ENCODE measurements around the gene DDX6. TPM values are rescaled to one million over a fixed set of nuclear protein-coding genes. Genes with fewer than 3 reads are reported as not detected.
"Not testable (repeated sequence)": the region's sequence is repeated elsewhere in the genome, so short reads cannot be mapped to it uniquely, and the experiment has no call there.

The DDX6 gene
- polyA plus RNA-seq, 3 donors: 11.9 to 28.7 (median 16.8) TPM

- H3K27ac ChIP-seq (ENCODE audit: low read depth, low read length): no peak overlapping the region
- WGBS, 3 donors: 27 to 60% (median 56%) methylated on average over 4 of the region's 4 CpGs
Observed at GRCh38 chr11:118715837-118716260, 75.1 kb downstream of the DDX6 start.

GRCh38 chr11:118715245-118715831 is 75.6 kb downstream of the DDX6 start:
- 46 to 70% (median 60%) methylated on average over 5 of the region's 5 CpGs for WGBS, 3 donors
- no peak overlapping the region for H3K27ac ChIP-seq (ENCODE audit: low read depth, low read length)

- H3K27ac ChIP-seq (ENCODE audit: low read depth, low read length): no peak overlapping the region
Observed at GRCh38 chr11:118714816-118715215, 76.1 kb downstream of the DDX6 start.

GRCh38 chr11:118714416-118714815 is 76.5 kb downstream of the DDX6 start:
- not testable (repeated sequence) for H3K27ac ChIP-seq (ENCODE audit: low read depth, low read length)
- 85 to 95% (median 94%) methylated on average over 5 of the region's 5 CpGs for WGBS, 3 donors

- 81 to 87% (median 85%) methylated on average over 6 of the region's 6 CpGs for WGBS, 3 donors
- no peak overlapping the region for H3K27ac ChIP-seq (ENCODE audit: low read depth, low read length)
Observed at GRCh38 chr11:118708296-118708695, 82.7 kb downstream of the DDX6 start.

GRCh38 chr11:118706546-118706825 is 84.5 kb downstream of the DDX6 start:
- WGBS, 3 donors: 84 to 92% (median 92%) methylated on average over 7 of the region's 7 CpGs
- no peak overlapping the region for H3K27ac ChIP-seq (ENCODE audit: low read depth, low read length)

GRCh38 chr11:118705791-118706545 is 85.0 kb downstream of the DDX6 start:
- 50 to 65% (median 60%) methylated on average over 12 of the region's 12 CpGs for WGBS, 3 donors
- H3K27ac ChIP-seq (ENCODE audit: low read depth, low read length): no peak overlapping the region

- no peak overlapping the region for H3K27ac ChIP-seq (ENCODE audit: low read depth, low read length)
- WGBS, 3 donors: 49 to 69% (median 58%) methylated on average over 15 of the region's 15 CpGs
Observed at GRCh38 chr11:118705111-118705741, 85.7 kb downstream of the DDX6 start.

GRCh38 chr11:118703563-118704106 is 87.3 kb downstream of the DDX6 start:
- 87 to 94% (median 92%) methylated on average over 5 of the region's 5 CpGs for WGBS, 3 donors
- no peak overlapping the region for H3K27ac ChIP-seq (ENCODE audit: low read depth, low read length)

GRCh38 chr11:118699506-118700220 is 91.3 kb downstream of the DDX6 start:
- 86 to 88% (median 86%) methylated on average over 7 of the region's 7 CpGs for WGBS, 3 donors
- H3K27ac ChIP-seq (ENCODE audit: low read depth, low read length): no peak overlapping the region

Other genes with a start within 250 kb of the DDX6 start
- 10 to 100 TPM; 12.4 to 22.5 (median 15.1) TPM for gene IFT46, start 225.2 kb downstream of the DDX6 start, polyA plus RNA-seq
- gene ARCN1, start 218.8 kb downstream of the DDX6 start, polyA plus RNA-seq: 10 to 100 TPM; 73.5 to 82.1 (median 73.9) TPM
- gene PHLDB1, start 183.5 kb downstream of the DDX6 start, polyA plus RNA-seq: 100 to 1,000 TPM in 2 of 3 donors, 10 to 100 TPM in 1; 31.5 to 339 (median 208) TPM
- gene TREH, start 111.5 kb downstream of the DDX6 start, polyA plus RNA-seq: 1 to 10 TPM in 2 of 3 donors, under 1 TPM in 1; 0.54 to 5.7 (median 2.0) TPM
- gene CXCR5, start 92.7 kb upstream of the DDX6 start, polyA plus RNA-seq: under 1 TPM; 0.22 to 1.00 (median 0.46) TPM
- gene BCL9L, start 134.8 kb upstream of the DDX6 start, polyA plus RNA-seq: 10 to 100 TPM; 13.9 to 28.9 (median 22.8) TPM
- gene UPK2, start 165.1 kb upstream of the DDX6 start, polyA plus RNA-seq: under 1 TPM in 2 of 3 donors, not detected in 1; 0.14 to 0.16 TPM
- gene FOXR1, start 180.6 kb upstream of the DDX6 start, polyA plus RNA-seq: not detected
- 10 to 100 TPM in 2 of 3 donors, 1 to 10 TPM in 1; 6.1 to 28.3 (median 13.7) TPM for gene CENATAC, start 207.0 kb upstream of the DDX6 start, polyA plus RNA-seq
- 1,000 to 10,000 TPM; 1,274 to 4,411 (median 1,949) TPM for gene RPS25, start 227.2 kb upstream of the DDX6 start, polyA plus RNA-seq
- 10 to 100 TPM; 24.1 to 48.4 (median 46.6) TPM for gene TRAPPC4, start 227.6 kb upstream of the DDX6 start, polyA plus RNA-seq
- 10 to 100 TPM in 2 of 3 donors, 1 to 10 TPM in 1; 7.4 to 37.9 (median 13.2) TPM for gene SLC37A4, start 239.7 kb upstream of the DDX6 start, polyA plus RNA-seq